HG03103 (cell line): Measurements from ENCODE around the gene ACAA1.

ENCODE experiments used
- ATAC-seq: cut with Tn5 transposase; IDR thresholded peaks from one replicate; pipeline ENCODE4 v1.9.1; 2021; ENCODE audit warnings: low read depth; ENCODE audit not compliant: unreplicated experiment

Gene ACAA1

DNA sequence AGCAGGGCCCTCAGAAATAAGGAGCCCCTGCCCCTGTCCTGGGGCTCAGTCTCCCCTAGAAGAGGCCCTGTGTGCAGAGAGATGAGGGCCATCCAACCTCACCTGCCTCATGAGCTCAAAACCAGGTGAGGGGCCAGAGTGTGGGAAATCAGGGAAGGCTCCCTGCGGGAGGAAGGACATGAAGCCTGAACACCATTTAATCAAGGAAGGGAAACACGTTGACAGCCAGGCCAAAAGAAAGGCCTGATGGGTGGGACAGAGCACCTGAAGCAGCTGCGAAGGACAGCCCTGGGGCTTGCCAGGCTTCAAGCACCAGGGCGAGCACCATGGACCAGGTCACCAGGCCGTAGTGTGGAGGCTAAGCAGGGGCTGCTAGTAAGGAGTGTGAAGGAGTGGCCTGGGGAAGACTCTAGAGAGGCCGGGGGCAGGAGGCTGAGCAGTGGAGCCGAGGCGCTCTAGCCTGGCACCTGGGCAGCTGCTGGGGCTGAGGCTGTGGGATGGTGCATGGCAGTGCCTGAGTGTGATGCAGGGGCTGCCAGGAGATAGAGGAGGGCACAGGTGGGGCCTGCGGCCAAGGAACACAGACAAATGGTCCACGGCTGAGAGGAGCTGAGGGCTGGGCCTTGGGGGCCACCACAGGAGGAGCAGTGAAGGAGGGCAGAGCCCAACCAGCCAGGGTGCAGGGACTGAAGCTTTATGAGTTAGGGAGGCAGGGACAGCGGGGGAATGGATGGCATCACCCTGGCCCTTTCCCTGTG, 16.1 kb downstream of the ACAA1 start:
- no peak for ATAC-seq

GRCh38 chr3:38119821-38120692, 16.9 kb downstream of the ACAA1 start:
- ATAC-seq: no peak

GRCh38 chr3:38119248-38119544, 17.7 kb downstream of the ACAA1 start:
- ATAC-seq: no peak

- ATAC-seq: no peak
Measured at GRCh38 chr3:38118421-38119247, 18.3 kb downstream of the ACAA1 start.

- ATAC-seq: peak; percentile 83
Measured at GRCh38 chr3:38117748-38118420, 19.0 kb downstream of the ACAA1 start.

DNA sequence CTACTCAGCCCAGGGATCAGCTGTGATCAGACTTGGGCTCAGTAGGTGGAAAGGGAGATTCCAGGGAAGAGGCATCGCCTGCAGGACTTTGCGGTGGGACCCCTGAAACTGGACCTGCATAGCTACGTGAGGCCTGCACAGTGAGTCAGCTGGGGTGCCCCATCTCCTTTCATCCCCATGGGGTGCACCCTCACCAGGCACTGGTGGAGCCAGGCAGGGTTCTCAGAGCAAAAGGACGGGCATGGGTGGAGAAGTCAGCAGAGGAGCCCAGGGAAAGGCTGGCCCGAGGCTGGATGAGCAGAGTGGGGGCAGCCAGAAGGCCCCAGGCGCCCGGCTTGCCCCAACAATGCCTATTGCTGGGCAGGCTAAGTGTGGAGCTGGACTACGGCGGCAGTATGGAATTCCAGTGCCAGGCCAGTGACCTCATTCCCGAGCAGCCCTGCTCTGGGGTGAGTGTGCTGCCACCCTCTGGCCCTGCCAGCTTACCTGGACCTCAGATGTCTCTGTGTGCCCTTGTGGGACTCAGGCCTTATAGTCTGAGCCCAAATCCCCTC, 19.7 kb downstream of the ACAA1 start:
- ATAC-seq: no peak

DNA sequence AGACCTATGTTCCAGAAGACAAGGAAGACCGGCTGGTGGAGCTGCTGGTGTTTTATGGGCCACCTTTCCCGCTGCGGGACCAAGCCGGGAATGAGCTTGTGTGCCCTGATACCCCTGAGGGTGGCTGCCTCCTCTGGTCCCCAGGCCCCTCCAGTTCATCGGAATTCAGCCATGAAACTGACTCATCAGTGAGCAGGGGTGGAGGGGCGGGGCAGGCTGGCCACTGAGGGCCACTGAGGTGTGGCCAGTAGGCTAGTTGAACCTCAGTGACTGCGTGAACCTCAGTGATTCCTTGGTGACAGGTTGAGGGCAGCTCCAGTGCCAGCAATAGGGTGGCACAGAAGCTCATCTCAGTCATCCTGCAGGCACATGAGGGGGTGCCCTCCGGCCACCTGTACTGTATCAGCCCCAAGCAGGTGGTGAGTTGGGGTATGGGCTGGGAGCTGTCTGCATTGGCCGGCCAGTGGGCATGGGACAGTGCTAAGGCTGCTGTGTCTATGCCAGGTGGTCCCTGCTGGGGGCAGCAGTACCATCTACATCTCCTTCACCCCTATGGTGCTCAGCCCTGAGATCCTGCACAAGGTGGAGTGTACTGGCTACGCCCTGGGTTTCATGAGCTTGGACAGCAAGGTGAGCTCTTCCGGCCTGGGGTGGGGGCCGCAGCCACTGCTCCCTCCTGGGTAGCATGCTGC, 20.3 kb downstream of the ACAA1 start:
- ATAC-seq: no peak

DNA sequence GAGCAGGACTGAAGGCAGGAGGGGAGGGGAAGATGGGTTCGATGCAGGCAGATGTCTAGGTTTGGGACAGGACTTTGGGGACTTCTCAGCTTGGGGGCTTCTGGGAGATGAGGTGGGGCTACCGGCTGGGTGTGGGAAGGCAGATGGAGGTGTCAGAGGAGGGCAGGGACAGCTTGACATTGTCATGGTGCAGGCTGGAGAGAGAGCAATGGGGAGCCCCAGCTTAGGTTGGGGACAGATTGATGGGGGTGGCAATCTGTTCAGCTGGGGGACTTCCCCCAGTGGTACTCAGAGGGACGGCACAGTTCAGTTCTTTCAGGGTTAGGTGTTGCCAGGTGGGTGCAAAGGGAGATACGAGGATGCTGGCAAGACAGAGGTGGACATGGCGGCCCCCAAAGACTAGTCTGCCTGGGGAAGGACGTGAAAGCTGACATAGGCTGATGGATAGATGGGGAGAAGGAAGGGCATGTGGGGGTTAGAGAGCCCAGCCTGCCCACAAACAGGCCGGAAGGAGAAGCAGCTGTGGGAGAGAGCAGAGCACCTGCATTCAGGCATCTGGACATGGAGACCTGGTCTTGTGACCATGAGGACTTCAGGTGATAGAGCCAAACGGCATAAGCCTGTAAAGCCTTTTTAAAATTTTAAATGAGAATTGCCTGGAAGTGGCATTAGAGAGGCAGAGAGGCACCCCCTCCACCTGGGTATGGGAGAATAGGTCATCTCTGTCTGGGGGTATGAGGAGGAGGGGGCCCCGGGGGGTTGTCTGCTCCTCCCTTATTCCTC, 21.1 kb downstream of the ACAA1 start:
- ATAC-seq: no peak

- no peak for ATAC-seq
Measured at GRCh38 chr3:38114875-38115644, 21.9 kb downstream of the ACAA1 start.

DNA sequence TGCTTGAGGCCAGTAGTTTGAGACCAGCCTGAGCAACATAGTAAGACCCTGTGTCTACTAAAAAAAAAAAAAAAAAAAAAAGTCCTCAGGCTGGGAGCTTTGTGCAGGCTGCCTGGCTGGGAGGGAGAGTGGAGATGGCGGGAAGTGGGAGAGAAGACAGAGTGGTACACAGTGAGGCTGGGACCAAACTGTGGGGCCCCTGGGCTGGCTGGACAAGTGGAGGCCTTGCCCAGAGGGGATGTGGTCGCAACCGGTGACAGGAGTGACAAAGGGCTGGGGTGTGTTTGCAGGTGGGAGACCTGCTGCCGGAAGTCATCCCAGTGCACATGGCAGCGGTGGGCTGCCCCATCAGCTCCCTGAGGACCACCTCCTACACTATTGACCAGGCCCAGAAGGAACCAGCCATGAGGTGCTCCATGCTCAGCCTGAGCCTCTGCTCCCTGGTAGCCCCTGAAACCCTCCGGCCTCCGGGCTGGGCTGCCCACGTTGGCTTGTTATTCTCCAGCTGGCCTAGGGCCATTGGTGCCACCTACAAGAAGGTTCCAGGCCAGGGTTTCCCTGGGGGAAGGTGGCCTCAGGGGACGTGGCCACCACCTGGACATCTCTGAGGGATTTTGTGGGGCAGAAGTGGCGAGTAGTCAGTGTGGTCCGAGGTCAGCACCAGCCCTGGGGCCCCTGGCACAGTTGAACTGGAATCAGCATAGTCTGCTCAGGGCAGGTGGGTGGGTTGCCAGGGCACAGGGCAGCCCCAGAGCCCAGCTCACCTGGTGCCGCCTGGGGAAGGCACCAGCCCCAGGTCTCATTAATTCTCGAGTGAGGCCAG, 22.7 kb downstream of the ACAA1 start:
- ATAC-seq: no peak

GRCh38 chr3:38112378-38112761, 24.6 kb downstream of the ACAA1 start:
- no peak for ATAC-seq

GRCh38 chr3:38111696-38112377, 25.1 kb downstream of the ACAA1 start:
- ATAC-seq: no peak

DNA sequence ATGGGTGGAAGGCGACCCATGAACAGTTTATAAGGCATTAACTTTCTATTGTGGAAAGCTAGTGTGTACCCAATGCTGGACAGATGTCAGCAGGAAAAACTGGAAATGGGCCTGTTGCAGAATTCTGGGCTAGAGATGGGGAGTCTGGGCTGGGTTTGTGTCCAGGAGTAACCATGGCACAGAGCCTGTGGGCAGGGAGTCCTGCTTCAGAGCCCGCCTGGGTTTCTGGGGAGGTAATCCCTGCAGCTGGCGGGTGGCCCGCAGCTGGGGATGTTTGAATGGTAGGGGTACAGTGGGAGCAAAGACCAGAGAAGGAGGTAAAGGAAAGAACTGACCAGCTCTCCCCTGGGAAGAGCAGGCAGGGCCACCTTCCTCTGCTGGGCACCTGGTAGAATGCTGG, 25.7 kb downstream of the ACAA1 start:
- ATAC-seq: no peak

GRCh38 chr3:38110314-38111050, 26.4 kb downstream of the ACAA1 start:
- no peak for ATAC-seq

- no peak for ATAC-seq
Measured at GRCh38 chr3:38109580-38110313, 27.2 kb downstream of the ACAA1 start.
